H9 (cell line): Measurements from ENCODE around the gene PKNOX2. TPM values are rescaled to one million over a fixed set of nuclear protein-coding genes. Genes with fewer than 3 reads are reported as not detected.
A peak's percentile ranks its signal among the peaks of the same experiment; 100 is the strongest.

Source experiments
- DNase-seq: peaks from one replicate; pipeline ENCODE4 v3.0.0-alpha.2; 2017
- H2AFZ ChIP-seq: one replicate; pipeline ENCODE4 v1.6.1; 2013; ENCODE audit warnings: mild to moderate bottlenecking, low read length, control low read depth, moderate library complexity
- H2AK5ac ChIP-seq: 2 replicates; pipeline ENCODE4 v1.6.1; 2013; ENCODE audit warnings: low read length, control low read depth, mixed read lengths; ENCODE audit not compliant: insufficient read length
- H2BK120ac ChIP-seq: one replicate; pipeline ENCODE4 v1.6.1; 2013; ENCODE audit warnings: low read depth, mild to moderate bottlenecking, low read length, control low read depth, inconsistent platforms; ENCODE audit not compliant: poor library complexity, severe bottlenecking
- H2BK12ac ChIP-seq: 2 replicates; pipeline ENCODE4 v1.6.1; 2013; ENCODE audit warnings: low read length, control low read depth, mixed read lengths, low read depth; ENCODE audit not compliant: insufficient read length
- H2BK15ac ChIP-seq: 2 replicates; pipeline ENCODE4 v1.6.1; 2013; ENCODE audit warnings: low read depth, low read length, control low read depth
- H2BK20ac ChIP-seq: one replicate; pipeline ENCODE4 v1.6.1; 2013; ENCODE audit warnings: low read depth, mild to moderate bottlenecking, low read length, control low read depth, inconsistent platforms; ENCODE audit not compliant: poor library complexity, severe bottlenecking
- H2BK5ac ChIP-seq: 2 replicates; pipeline ENCODE4 v1.6.1; 2013; ENCODE audit warnings: low read length, control low read depth, mixed read lengths; ENCODE audit not compliant: insufficient read length
- H3K14ac ChIP-seq: 2 replicates; pipeline ENCODE4 v1.6.1; 2013; ENCODE audit warnings: low read length, control low read depth; ENCODE audit not compliant: insufficient read depth
- H3K18ac ChIP-seq: 2 replicates; pipeline ENCODE4 v1.6.1; 2013; ENCODE audit warnings: low read depth, mild to moderate bottlenecking, mixed read lengths, low read length, control low read depth; ENCODE audit not compliant: insufficient read length
- H3K23ac ChIP-seq: 2 replicates; pipeline ENCODE4 v1.6.1; 2013; ENCODE audit warnings: low read length, control low read depth, mixed read lengths, low read depth; ENCODE audit not compliant: insufficient read length
- H3K23me2 ChIP-seq: 2 replicates; pipeline ENCODE4 v1.6.1; 2013; ENCODE audit warnings: low read depth, mild to moderate bottlenecking, mixed read lengths, low read length, control low read depth; ENCODE audit not compliant: insufficient read length, poor library complexity, severe bottlenecking
- H3K27ac ChIP-seq: 2 replicates; pipeline ENCODE4 v1.5.1; 2013; ENCODE audit warnings: low read length, control low read depth, mixed read lengths, low read depth; ENCODE audit not compliant: insufficient read length
- H3K27me3 ChIP-seq: 2 replicates; pipeline ENCODE4 v1.6.1; 2013; ENCODE audit warnings: low read length, control low read depth, inconsistent platforms; ENCODE audit not compliant: insufficient read depth
- H3K4ac ChIP-seq: 2 replicates; pipeline ENCODE4 v1.6.1; 2013; ENCODE audit warnings: low read depth, mild to moderate bottlenecking, control low read depth, inconsistent platforms, low read length, moderate library complexity
- H3K4me1 ChIP-seq: 2 replicates; pipeline ENCODE4 v1.6.1; 2013; ENCODE audit warnings: low read length, control low read depth, inconsistent platforms; ENCODE audit not compliant: insufficient read depth
- H3K4me2 ChIP-seq: 2 replicates; pipeline ENCODE4 v1.6.1; 2013; ENCODE audit warnings: low read length, control low read depth, mixed read lengths; ENCODE audit not compliant: insufficient read length, insufficient read depth
- H3K56ac ChIP-seq: 2 replicates; pipeline ENCODE4 v1.6.1; 2013; ENCODE audit warnings: low read depth, mild to moderate bottlenecking, mixed read lengths, low read length, control low read depth; ENCODE audit not compliant: insufficient read length
- H3K79me1 ChIP-seq: 2 replicates; pipeline ENCODE4 v1.6.1; 2013; ENCODE audit warnings: low read depth, mild to moderate bottlenecking, moderate library complexity, low read length, control low read depth, inconsistent platforms; ENCODE audit not compliant: insufficient read depth, poor library complexity, severe bottlenecking
- H3K79me2 ChIP-seq: 2 replicates; pipeline ENCODE4 v1.6.1; 2013; ENCODE audit warnings: low read length, control low read depth, inconsistent platforms; ENCODE audit not compliant: insufficient read depth
- H3K9ac ChIP-seq: 2 replicates; pipeline ENCODE4 v1.6.1; 2013; ENCODE audit warnings: low read length, control low read depth, mixed read lengths; ENCODE audit not compliant: insufficient read length; ENCODE audit errors: extremely low read depth
- H3K9me3 ChIP-seq: one replicate; pipeline ENCODE4 v1.6.1; 2013; ENCODE audit warnings: low read depth, low read length, inconsistent platforms; ENCODE audit not compliant: control insufficient read depth
- H3T11ph ChIP-seq: one replicate; pipeline ENCODE4 v1.6.1; 2013; ENCODE audit warnings: mild to moderate bottlenecking, low read length, control low read depth, inconsistent platforms
- H4K20me1 ChIP-seq: one replicate; pipeline ENCODE4 v1.6.1; 2013; ENCODE audit not compliant: control insufficient read depth, insufficient read length, insufficient read depth
- H4K5ac ChIP-seq: 2 replicates; pipeline ENCODE4 v1.6.1; 2013; ENCODE audit warnings: low read depth, mild to moderate bottlenecking, mixed read lengths, low read length, control low read depth; ENCODE audit not compliant: insufficient read length
- H4K8ac ChIP-seq: replicated peaks from 2 replicates; pipeline ENCODE4 v1.6.1; 2013; ENCODE audit warnings: low read length, control low read depth, mixed read lengths, low read depth; ENCODE audit not compliant: insufficient read length
- H4K91ac ChIP-seq: 2 replicates; pipeline ENCODE4 v1.6.1; 2013; ENCODE audit warnings: low read depth, mild to moderate bottlenecking, moderate library complexity, mixed read lengths, low read length, control low read depth; ENCODE audit not compliant: insufficient read length
- H3K27ac Mint-ChIP-seq, 3 experiments: 2 replicates in 2 of 3; 3 replicates in 1 of 3; pipeline ENCODE4 v1.8.0; 2020 to 2021; ENCODE audit warnings: mixed read lengths in 3 of 3, mild to moderate bottlenecking in 1 of 3, moderate library complexity in 1 of 3
- H3K27me3 Mint-ChIP-seq: 2 replicates; pipeline ENCODE4 v1.8.0; 2021; ENCODE audit warnings: low read depth, mild to moderate bottlenecking, moderate library complexity, mixed read lengths
- H3K36me3 Mint-ChIP-seq, 3 experiments: 2 replicates in 2 of 3; 3 replicates in 1 of 3; pipeline ENCODE4 v1.8.0; 2020 to 2021; ENCODE audit warnings: low read depth in 3 of 3, mixed read lengths in 3 of 3; ENCODE audit not compliant: insufficient read depth in 1 of 3
- H3K4me1 Mint-ChIP-seq, 2 experiments: 2 replicates each; pipeline ENCODE4 v1.8.0; 2020; ENCODE audit warnings: mixed read lengths in 2 of 2
- H3K4me3 Mint-ChIP-seq, 2 experiments: 2 replicates in 1 of 2; 3 replicates in 1 of 2; pipeline ENCODE4 v1.8.0; 2020 to 2021; ENCODE audit warnings: mild to moderate bottlenecking in 2 of 2, mixed read lengths in 2 of 2, moderate library complexity in 1 of 2
- H3K9me3 Mint-ChIP-seq, 2 experiments: 2 replicates in 1 of 2; 3 replicates in 1 of 2; pipeline ENCODE4 v1.8.0; 2020; ENCODE audit warnings: mild to moderate bottlenecking in 2 of 2, mixed read lengths in 2 of 2, moderate library complexity in 1 of 2
- CTCF ChIP-seq: fragments of 200-600 bp; sonication (generic); conservative IDR thresholded peaks from 3 replicates; pipeline ENCODE4 v1.8.0; 2021; ENCODE audit warnings: antibody characterized with exemption, mild to moderate bottlenecking
- WGBS: extraction: QIAGEN DNeasy Blood & Tissue Kit; methylation state at CpG from one replicate; pipeline ENCODE4 v1.1.7; 2013; ENCODE audit warnings: missing lambda C conversion rate, low lambda C conversion rate, mixed read lengths; ENCODE audit not compliant: insufficient read length; ENCODE audit errors: extremely low coverage; 5-methylcytosine and 5-hydroxymethylcytosine counted together
- total RNA-seq: library from RNA; stranded (reverse); gene quantifications from 2 replicates; pipeline ENCODE4 v1.2.1, GENCODE V29; 2021

Gene PKNOX2
- total RNA-seq, 1 experiment from 2014 or later = 1.3 TPM

- Histone ChIP-seq H3K27ac (no peak overlapping the region), H3K14ac (no peak overlapping the region), H2BK120ac (no peak overlapping the region), H4K8ac (no peak overlapping the region), H4K20me1 (no peaks in the 10 kb centered on the region), H3K4me1 (no peaks in the 10 kb centered on the region), H3K79me1 (no peaks in the 10 kb centered on the region), H2AK5ac (no peak overlapping the region), H3K18ac (no peak overlapping the region), H3K23ac (no peak overlapping the region), H4K91ac (no peak overlapping the region), H2BK5ac (no peak overlapping the region), H4K5ac (no peak overlapping the region), H2BK20ac (no peak overlapping the region), H3T11ph (no peak overlapping the region), H3K9me3 (no peaks in the 10 kb centered on the region), H3K56ac (no peak overlapping the region), H3K27me3 (no peaks in the 10 kb centered on the region), H3K4ac (no peak overlapping the region), H2BK15ac (no peak overlapping the region), H3K23me2 (no peaks in the 10 kb centered on the region), H2BK12ac (no peak overlapping the region), H3K79me2 (no peaks in the 10 kb centered on the region), H3K4me2 (no peak overlapping the region), H3K9ac (no peak overlapping the region), H2AFZ (no peak overlapping the region)
- Mint-ChIP-seq H3K4me3 (no peak overlapping the region), H3K9me3 (no peaks in the 10 kb centered on the region), H3K27ac (peak overlapping the region in 1 of 3 experiments; percentile 10; a peak in 1 of 7 replicates), H3K27me3 (no peaks in the 10 kb centered on the region; the same call in none of the 2 replicates), H3K36me3 (no peaks in the 10 kb centered on the region), H3K4me1 (peaks cover 3 to 5% of the 10 kb centered on the region in 2 experiments)
- DNase-seq = no peak
- WGBS = no CpG with 5 or more reads among the region's 8 CpGs
- TF ChIP-seq CTCF = no peak
Observed at GRCh38 chr11:125279676-125280418, 115.3 kb downstream of the PKNOX2 start.
